DND-41 (cell line): ENCODE results near the gene DSPP.

Experiments used
- ATAC-seq: fragments of 200-7000 bp; cut with Tn5 transposase; 3 replicates; pipeline ENCODE4 v1.9.1; 2021; ENCODE audit warnings: low read depth; ENCODE audit not compliant: insufficient read depth
- DNase-seq: peaks from one replicate; pipeline ENCODE4 v3.0.0-alpha.2; 2020
- H2AFZ ChIP-seq: 2 replicates; pipeline ENCODE4 v1.6.0; 2012; ENCODE audit warnings: low read depth, low read length
- H3K27ac ChIP-seq: 2 replicates; pipeline ENCODE4 v1.5.1; 2012; ENCODE audit warnings: low read length, inconsistent platforms
- H3K27me3 ChIP-seq: fragments of 200-600 bp; sonication (generic); 2 replicates; pipeline ENCODE4 v1.6.0; 2012; ENCODE audit warnings: low read length, mild to moderate bottlenecking, inconsistent platforms; ENCODE audit not compliant: insufficient read depth, poor library complexity
- H3K36me3 ChIP-seq: 2 replicates; pipeline ENCODE4 v1.5.1; 2012; ENCODE audit warnings: low read length, inconsistent platforms; ENCODE audit not compliant: insufficient read depth
- H3K4me1 ChIP-seq: 2 replicates; pipeline ENCODE4 v1.5.1; 2012; ENCODE audit warnings: mild to moderate bottlenecking, low read length; ENCODE audit not compliant: insufficient read depth
- H3K4me2 ChIP-seq: 2 replicates; pipeline ENCODE4 v1.6.0; 2012; ENCODE audit warnings: mild to moderate bottlenecking, moderate library complexity, low read length, inconsistent platforms; ENCODE audit not compliant: insufficient read depth
- H3K4me3 ChIP-seq, 2 experiments: fragments of 200-600 bp in 1 of 2; shearing (Covaris generic) in 1 of 2; 2 replicates each; pipeline ENCODE4 v1.5.1; 2012 to 2016; ENCODE audit warnings: inconsistent platforms in 2 of 2, low read length in 2 of 2, mild to moderate bottlenecking in 2 of 2, low read depth in 1 of 2, moderate library complexity in 1 of 2
- H3K79me2 ChIP-seq: 2 replicates; pipeline ENCODE4 v1.6.0; 2012; ENCODE audit warnings: low read length, inconsistent platforms; ENCODE audit not compliant: insufficient read depth
- H3K9ac ChIP-seq: 2 replicates; pipeline ENCODE4 v1.6.0; 2012; ENCODE audit warnings: low read depth, mild to moderate bottlenecking, inconsistent platforms, low read length, moderate library complexity
- H3K9me3 ChIP-seq: 2 replicates; pipeline ENCODE4 v1.5.1; 2012; ENCODE audit warnings: low read length, moderate library complexity, mild to moderate bottlenecking, inconsistent platforms; ENCODE audit not compliant: insufficient read depth, severe bottlenecking
- H4K20me1 ChIP-seq: 2 replicates; pipeline ENCODE4 v1.6.0; 2012; ENCODE audit warnings: low read length; ENCODE audit not compliant: insufficient read depth
- CTCF ChIP-seq: IDR thresholded peaks from 2 replicates; pipeline ENCODE4 v1.5.1; 2012; ENCODE audit warnings: borderline replicate concordance, low read length, moderate library complexity, mild to moderate bottlenecking; ENCODE audit not compliant: poor library complexity, severe bottlenecking; ENCODE audit errors: extremely low read depth
- EZH2 ChIP-seq: IDR thresholded peaks from 3 replicates; pipeline ENCODE4 v1.6.1; 2012; ENCODE audit warnings: borderline replicate concordance, low read depth, mild to moderate bottlenecking, moderate library complexity, low read length, inconsistent platforms; ENCODE audit not compliant: severe bottlenecking

The DSPP gene

DNA sequence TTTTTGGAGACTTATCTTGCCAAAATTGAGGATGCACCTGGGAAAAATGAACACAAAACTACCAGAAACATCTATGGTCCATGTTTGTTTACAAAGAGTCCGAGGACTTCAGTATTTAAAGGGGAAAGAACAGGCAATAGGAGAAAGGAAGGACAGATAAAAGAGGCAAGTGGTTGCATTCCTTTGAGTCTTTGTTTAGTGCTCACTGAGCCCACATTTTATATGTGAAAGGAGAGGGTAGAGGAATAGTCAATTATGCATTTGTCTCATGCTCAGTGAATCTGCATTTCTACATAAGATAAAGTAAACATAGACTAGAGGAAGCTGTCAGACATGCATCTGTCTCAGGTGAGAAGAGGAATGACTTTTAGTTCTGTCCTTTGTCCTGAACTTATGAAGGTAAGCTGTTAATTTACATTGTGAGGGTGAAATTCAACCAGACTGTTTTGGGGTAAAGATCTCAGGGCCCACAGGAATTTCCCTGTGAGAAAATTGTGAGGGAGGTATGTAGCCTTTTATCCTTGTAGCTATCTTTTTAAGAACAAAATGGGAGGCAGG is 46.2 kb downstream of the DSPP start:
- Histone ChIP-seq H4K20me1 (no peaks in the 10 kb centered on the region), H2AFZ (no peak overlapping the region), H3K27me3 (peaks cover 3% of the 10 kb centered on the region), H3K4me1 (no peaks in the 10 kb centered on the region), H3K27ac (no peak overlapping the region), H3K9ac (no peak overlapping the region), H3K79me2 (no peaks in the 10 kb centered on the region), H3K36me3 (no peaks in the 10 kb centered on the region), H3K4me3 (no peak overlapping the region), H3K4me2 (no peak overlapping the region), H3K9me3 (no peaks in the 10 kb centered on the region)
- TF ChIP-seq CTCF = no peak
- TF ChIP-seq EZH2 = no peak
- DNase-seq = no peak
- ATAC-seq = no peak

DNA sequence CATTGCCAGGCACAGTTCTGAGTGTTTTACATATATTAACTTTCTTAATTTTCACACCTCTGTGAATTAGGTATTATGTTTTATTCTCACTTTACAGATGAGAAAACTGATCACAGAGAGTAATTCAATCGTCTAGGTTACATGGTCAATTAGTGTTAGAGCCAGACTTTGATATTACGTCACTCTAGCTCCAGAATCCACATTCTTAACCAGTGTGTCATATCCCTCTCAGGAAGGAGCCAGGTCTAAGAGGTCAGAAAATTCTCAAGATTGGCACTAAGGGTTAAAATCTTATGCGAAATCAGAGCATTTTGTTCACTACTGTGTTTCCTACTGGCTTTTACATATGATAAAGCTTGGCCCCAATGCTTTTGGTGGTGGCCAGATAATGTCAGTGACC is 49.2 kb downstream of the DSPP start:
- H3K4me2 ChIP-seq = no peak overlapping the region
- H3K9ac ChIP-seq = no peak overlapping the region
- no peak for ATAC-seq
- no peak for DNase-seq
- no peak overlapping the region for H2AFZ ChIP-seq
- TF ChIP-seq CTCF (no peak), EZH2 (no peak)
- no peaks in the 10 kb centered on the region for H4K20me1 ChIP-seq
- no peaks in the 10 kb centered on the region for H3K79me2 ChIP-seq
- H3K4me3 ChIP-seq = no peak overlapping the region
- H3K27me3 ChIP-seq = no peaks in the 10 kb centered on the region
- H3K27ac ChIP-seq = no peak overlapping the region
- H3K36me3 ChIP-seq = no peaks in the 10 kb centered on the region
- no peaks in the 10 kb centered on the region for H3K4me1 ChIP-seq
- no peaks in the 10 kb centered on the region for H3K9me3 ChIP-seq

- TF ChIP-seq EZH2 (no peak), CTCF (no peak)
- Histone ChIP-seq H3K36me3 (no peaks in the 10 kb centered on the region), H3K79me2 (no peaks in the 10 kb centered on the region), H2AFZ (no peak overlapping the region), H4K20me1 (no peaks in the 10 kb centered on the region), H3K9ac (no peak overlapping the region), H3K9me3 (no peaks in the 10 kb centered on the region), H3K4me3 (no peak overlapping the region), H3K4me2 (no peak overlapping the region), H3K4me1 (no peaks in the 10 kb centered on the region), H3K27ac (no peak overlapping the region), H3K27me3 (no peaks in the 10 kb centered on the region)
- DNase-seq (no peak), ATAC-seq (no peak)
Observed at GRCh38 chr4:87659247-87659931, 51.1 kb downstream of the DSPP start.
